Neuronal stem cell (in vitro differentiated cells): ENCODE results near the gene TXLNA.

ENCODE experiments used
- DNase-seq: peaks from one replicate; pipeline ENCODE4 v3.0.0-alpha.2; 2013; ENCODE audit warnings: low spot score
- H2AFZ ChIP-seq: one replicate; pipeline ENCODE4 v1.6.1; 2013; ENCODE audit warnings: mild to moderate bottlenecking, low read length, inconsistent platforms
- H2AK5ac ChIP-seq: 2 replicates; pipeline ENCODE4 v1.6.1; 2013; ENCODE audit warnings: low read depth, mild to moderate bottlenecking, inconsistent platforms, low read length, moderate library complexity, mixed read lengths
- H2BK120ac ChIP-seq: 2 replicates; pipeline ENCODE4 v1.6.1; 2013; ENCODE audit warnings: low read depth, mild to moderate bottlenecking, inconsistent platforms, low read length, moderate library complexity, mixed read lengths
- H2BK12ac ChIP-seq: one replicate; pipeline ENCODE4 v1.6.1; 2013; ENCODE audit warnings: low read length, inconsistent platforms
- H2BK15ac ChIP-seq: 2 replicates; pipeline ENCODE4 v1.6.1; 2013; ENCODE audit warnings: mild to moderate bottlenecking, low read length, inconsistent platforms, mixed read lengths
- H2BK5ac ChIP-seq: one replicate; pipeline ENCODE4 v1.6.1; 2013; ENCODE audit warnings: inconsistent platforms, mild to moderate bottlenecking, low read length, moderate library complexity
- H3K14ac ChIP-seq: one replicate; pipeline ENCODE4 v1.6.1; 2013; ENCODE audit warnings: low read length, inconsistent platforms
- H3K18ac ChIP-seq: 2 replicates; pipeline ENCODE4 v1.6.1; 2013; ENCODE audit warnings: low read length, inconsistent platforms
- H3K23ac ChIP-seq: 2 replicates; pipeline ENCODE4 v1.6.1; 2013; ENCODE audit warnings: low read depth, mild to moderate bottlenecking, mixed read lengths, low read length, inconsistent platforms; ENCODE audit not compliant: poor library complexity
- H3K27ac ChIP-seq: replicated peaks from 3 replicates; pipeline ENCODE4 v1.5.1; 2013; ENCODE audit warnings: low read length, inconsistent platforms
- H3K27me3 ChIP-seq, 3 experiments: 2 replicates each; pipeline ENCODE4 v1.6.1; 2013; ENCODE audit warnings: low read length in 3 of 3, mild to moderate bottlenecking in 2 of 3, inconsistent platforms in 1 of 3, low read depth in 1 of 3, mixed read lengths in 1 of 3, moderate library complexity in 1 of 3; ENCODE audit not compliant: control insufficient read depth in 3 of 3, insufficient read depth in 3 of 3
- H3K36me3 ChIP-seq, 2 donors: replicated peaks in 1 of 2; 2 replicates each; pipeline ENCODE4 v1.6.1; 2013; ENCODE audit warnings: low read length in 2 of 2; ENCODE audit not compliant: control insufficient read depth in 2 of 2, insufficient read depth in 2 of 2
- H3K4ac ChIP-seq: 2 replicates; pipeline ENCODE4 v1.6.1; 2013; ENCODE audit warnings: inconsistent platforms, mild to moderate bottlenecking, low read length, moderate library complexity
- H3K4me1 ChIP-seq, 2 donors: 1 replicate in 1 of 2; 2 replicates in 1 of 2; pipeline ENCODE4 v1.6.1; 2013; ENCODE audit warnings: low read length in 2 of 2, low read depth in 1 of 2; ENCODE audit not compliant: control insufficient read depth in 2 of 2, insufficient read depth in 1 of 2
- H3K4me2 ChIP-seq: one replicate; pipeline ENCODE4 v1.6.1; 2013; ENCODE audit warnings: mild to moderate bottlenecking, low read length, inconsistent platforms; ENCODE audit not compliant: insufficient read depth, poor library complexity, severe bottlenecking
- H3K4me3 ChIP-seq, 2 donors: 2 replicates each; pipeline ENCODE4 v1.5.1; 2013; ENCODE audit warnings: low read length in 2 of 2, mild to moderate bottlenecking in 2 of 2, inconsistent platforms in 1 of 2, moderate library complexity in 1 of 2
- H3K79me1 ChIP-seq: one replicate; pipeline ENCODE4 v1.6.1; 2013; ENCODE audit warnings: low read depth, mild to moderate bottlenecking, inconsistent platforms, low read length, moderate library complexity
- H3K9ac ChIP-seq: one replicate; pipeline ENCODE4 v1.6.1; 2013; ENCODE audit warnings: mild to moderate bottlenecking, low read depth, low read length, inconsistent platforms; ENCODE audit not compliant: poor library complexity
- H3K9me3 ChIP-seq, 2 donors: replicated peaks in 1 of 2; 2 replicates each; pipeline versions ENCODE3 to v1.6.1; 2013; ENCODE audit warnings: low read length in 2 of 2, mild to moderate bottlenecking in 2 of 2, inconsistent platforms in 1 of 2, low read depth in 1 of 2, mixed read lengths in 1 of 2, moderate library complexity in 1 of 2; ENCODE audit not compliant: control insufficient read depth in 2 of 2, insufficient read depth in 1 of 2
- H4K8ac ChIP-seq: one replicate; pipeline ENCODE4 v1.6.1; 2013; ENCODE audit warnings: low read depth, mild to moderate bottlenecking, inconsistent platforms, low read length, moderate library complexity
- H4K91ac ChIP-seq: one replicate; pipeline ENCODE4 v1.6.1; 2013; ENCODE audit warnings: low read length, low read depth, mild to moderate bottlenecking, inconsistent platforms; ENCODE audit not compliant: poor library complexity
- WGBS, 2 donors: extraction: QIAGEN DNeasy Blood & Tissue Kit; methylation state at CpG; one replicate each; pipeline ENCODE4 v1.1.7; 2013; ENCODE audit warnings: missing lambda C conversion rate in 2 of 2, mixed read lengths in 1 of 2; ENCODE audit not compliant: insufficient read length in 2 of 2, insufficient replicate concordance in 1 of 2; ENCODE audit errors: extremely low coverage in 2 of 2; 5-methylcytosine and 5-hydroxymethylcytosine counted together

The TXLNA gene

DNA sequence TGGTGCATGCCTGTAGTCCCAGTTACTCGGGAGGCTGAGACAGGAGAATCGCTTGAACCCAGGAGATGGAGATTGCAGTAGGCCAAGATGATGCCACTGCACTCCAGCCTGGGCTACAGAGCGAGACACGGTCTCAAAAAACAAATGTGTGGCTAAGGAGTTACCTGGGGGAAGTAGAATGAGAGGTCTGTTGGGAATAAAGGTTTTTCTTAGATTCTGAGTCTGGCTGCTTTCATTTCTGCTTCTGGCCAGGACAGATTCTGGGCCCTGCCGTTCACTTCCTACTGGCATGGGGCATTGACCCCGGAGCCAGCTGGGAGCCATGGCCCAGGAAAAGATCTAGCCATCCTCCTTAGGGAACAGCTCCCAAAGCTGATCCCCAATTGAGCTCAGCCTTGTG is 29.0 kb downstream of the TXLNA start:
- H3K4ac ChIP-seq: no peak overlapping the region
- H2AFZ ChIP-seq: no peak overlapping the region
- H2BK12ac ChIP-seq: no peak overlapping the region
- H3K4me1 ChIP-seq: peaks cover 2 to 11% of the 10 kb centered on the region in 2 donors
- H3K79me1 ChIP-seq: peaks cover 9% of the 10 kb centered on the region
- H2BK120ac ChIP-seq: no peak overlapping the region
- DNase-seq: no peak
- peaks cover 0 to 2% (median 0%) of the 10 kb centered on the region in 3 experiments for H3K27me3 ChIP-seq
- H4K8ac ChIP-seq: no peak overlapping the region
- WGBS, 2 donors: no CpG with 5 or more reads among the region's 6 CpGs
- no peak overlapping the region for H3K4me3 ChIP-seq
- no peaks in the 10 kb centered on the region for H3K9me3 ChIP-seq
- no peak overlapping the region for H3K18ac ChIP-seq
- no peak overlapping the region for H2AK5ac ChIP-seq
- H3K23ac ChIP-seq: no peak overlapping the region
- no peak overlapping the region for H2BK5ac ChIP-seq
- no peak overlapping the region for H2BK15ac ChIP-seq
- no peak overlapping the region for H3K27ac ChIP-seq
- no peak overlapping the region for H3K9ac ChIP-seq
- H3K14ac ChIP-seq: no peak overlapping the region
- no peak overlapping the region for H3K4me2 ChIP-seq
- no peak overlapping the region for H4K91ac ChIP-seq
- H3K36me3 ChIP-seq: peaks cover 6 to 29% of the 10 kb centered on the region in 2 donors

DNA sequence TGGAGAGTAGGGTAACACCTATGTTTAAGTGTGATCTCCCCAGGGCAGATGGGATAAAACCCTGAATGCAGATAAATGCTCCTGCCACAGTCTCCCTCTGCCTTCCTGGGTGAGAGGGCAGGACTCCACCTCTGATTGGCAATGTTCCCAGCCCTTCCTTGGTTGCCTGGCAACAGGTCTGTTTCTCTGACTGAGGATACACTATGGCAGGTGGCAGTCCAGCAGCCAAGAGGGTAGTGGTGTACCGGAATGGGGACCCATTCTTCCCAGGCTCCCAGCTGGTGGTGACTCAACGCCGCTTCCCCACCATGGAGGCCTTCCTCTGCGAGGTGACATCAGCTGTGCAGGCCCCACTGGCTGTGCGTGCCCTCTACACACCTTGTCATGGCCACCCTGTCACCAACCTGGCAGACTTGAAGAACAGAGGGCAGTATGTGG is 29.4 kb downstream of the TXLNA start, which contains the start of gene DCDC2B:
Gene DCDC2B, plus strand, starts transcription at position 199 of the 438 bp plus-strand sequence. Its CDS starts 5 bp downstream, at position 204.
- no peak within 1 kb of the TSS for H3K4me3 ChIP-seq
- H3K79me1 ChIP-seq: peaks cover 9% of the 10 kb centered on the region
- no peak within 1 kb of the TSS for H2BK12ac ChIP-seq
- H2BK15ac ChIP-seq: no peak within 1 kb of the TSS
- H3K4me1 ChIP-seq: peaks cover 2 to 11% of the 10 kb centered on the region in 2 donors
- H2AFZ ChIP-seq: no peak within 1 kb of the TSS
- H3K27ac ChIP-seq: no peak within 1 kb of the TSS
- H3K4me2 ChIP-seq: no peak within 1 kb of the TSS
- H3K23ac ChIP-seq: peak within 1 kb of the TSS; percentile 56
- no peak within 1 kb of the TSS for H3K4ac ChIP-seq
- no peak within 1 kb of the TSS for H2BK5ac ChIP-seq
- no CpG with 5 or more reads among the region's 5 CpGs for WGBS, 2 donors
- H3K18ac ChIP-seq: no peak within 1 kb of the TSS
- H3K9me3 ChIP-seq: no peaks in the 10 kb centered on the region
- no peak within 1 kb of the TSS for H4K91ac ChIP-seq
- H3K14ac ChIP-seq: no peak within 1 kb of the TSS
- no peak within 1 kb of the TSS for H2AK5ac ChIP-seq
- no peak within 1 kb of the TSS for H3K9ac ChIP-seq
- H4K8ac ChIP-seq: no peak within 1 kb of the TSS
- H3K36me3 ChIP-seq: peaks cover 6 to 31% of the 10 kb centered on the region in 2 donors
- no peak for DNase-seq
- H3K27me3 ChIP-seq: peaks cover 0 to 2% (median 0%) of the 10 kb centered on the region in 3 experiments
- H2BK120ac ChIP-seq: no peak within 1 kb of the TSS

DNA sequence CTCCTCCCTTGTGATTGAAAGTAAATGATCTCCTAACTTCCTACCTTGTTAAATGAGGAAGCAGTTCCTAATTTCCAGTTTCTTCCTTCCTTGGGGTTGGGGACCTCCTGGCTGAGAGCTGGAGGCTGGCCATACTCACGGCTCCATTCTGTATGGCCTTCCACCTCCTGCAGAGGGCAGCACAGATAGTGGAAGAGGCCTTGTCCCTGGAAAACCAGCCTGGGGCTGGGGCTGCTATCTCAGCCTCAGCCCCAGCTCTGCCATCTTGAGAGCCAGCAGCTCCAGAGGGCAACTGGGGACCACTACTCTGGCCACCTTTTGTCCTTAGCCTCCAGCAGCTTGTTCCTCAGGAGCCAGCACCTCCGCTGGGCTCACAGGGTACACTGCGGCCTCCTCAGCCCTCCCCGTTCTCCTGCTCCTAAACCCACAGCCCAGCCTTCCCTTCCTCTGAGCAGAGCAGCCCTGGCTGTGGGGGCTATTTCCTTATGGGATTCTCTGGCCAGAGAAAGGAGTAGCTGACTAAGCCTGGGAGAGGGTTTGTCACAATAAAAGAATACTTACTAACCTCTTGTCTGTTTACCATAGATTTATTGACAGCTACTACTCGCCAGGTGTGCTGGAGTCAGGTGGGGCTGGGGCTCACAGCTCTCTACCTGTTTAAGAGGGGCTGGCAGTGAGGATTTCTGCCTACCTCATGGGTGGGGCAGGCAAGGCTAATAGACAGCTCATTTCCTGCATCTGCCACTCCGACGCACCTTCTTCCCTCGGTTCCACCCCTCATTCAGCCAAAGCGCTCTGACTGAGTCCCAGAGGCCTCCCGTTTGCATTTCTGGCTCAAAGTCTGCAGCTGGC is 36.4 kb downstream of the TXLNA start:
- Histone ChIP-seq H3K4me3 (no peak overlapping the region), H3K27ac (no peak overlapping the region), H3K9me3 (peaks cover 0 to 1% of the 10 kb centered on the region in 2 donors), H3K79me1 (no peaks in the 10 kb centered on the region), H2BK12ac (no peak overlapping the region), H3K4me2 (no peak overlapping the region), H3K9ac (no peak overlapping the region), H3K23ac (peak overlapping the region; percentile 18), H3K4me1 (peaks cover 3% of the 10 kb centered on the region in 2 donors), H2AK5ac (no peak overlapping the region), H4K91ac (no peak overlapping the region), H3K14ac (no peak overlapping the region), H2BK15ac (no peak overlapping the region), H2BK120ac (no peak overlapping the region), H4K8ac (no peak overlapping the region), H3K18ac (no peak overlapping the region), H3K27me3 (no peaks in the 10 kb centered on the region), H2AFZ (no peak overlapping the region), H2BK5ac (no peak overlapping the region), H3K4ac (no peak overlapping the region), H3K36me3 (peaks cover 22 to 50% of the 10 kb centered on the region in 2 donors)
- no CpG with 5 or more reads among the region's 10 CpGs for WGBS, 2 donors
- DNase-seq: no peak

DNA sequence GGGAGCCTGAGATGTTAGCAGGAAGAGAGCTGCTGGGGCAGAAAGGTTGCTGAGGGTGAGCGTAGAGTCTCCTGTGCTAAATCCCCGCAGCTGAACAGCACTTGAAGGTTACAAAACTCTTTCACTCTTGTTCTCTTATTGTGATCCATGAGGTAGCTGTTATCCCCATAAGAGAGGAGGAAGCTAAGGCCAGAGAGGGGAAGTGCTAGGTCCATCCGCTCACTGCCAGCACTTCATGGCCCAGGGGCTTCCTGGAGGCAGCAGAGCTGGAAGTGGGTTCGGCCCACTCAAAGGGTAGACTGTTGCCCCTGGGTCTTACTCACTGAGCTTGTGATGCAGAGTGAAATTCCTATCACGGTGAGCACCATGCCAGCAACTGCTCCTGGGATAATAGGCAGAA is 37.1 kb downstream of the TXLNA start:
- Histone ChIP-seq H2BK120ac (no peak overlapping the region), H2BK12ac (no peak overlapping the region), H3K9ac (no peak overlapping the region), H4K8ac (no peak overlapping the region), H3K23ac (no peak overlapping the region), H4K91ac (no peak overlapping the region), H3K4me3 (no peak overlapping the region), H2AK5ac (no peak overlapping the region), H3K4ac (no peak overlapping the region), H3K36me3 (peaks cover 22 to 50% of the 10 kb centered on the region in 2 donors), H2BK15ac (no peak overlapping the region), H3K4me2 (no peak overlapping the region), H2BK5ac (no peak overlapping the region), H3K14ac (no peak overlapping the region), H3K4me1 (peaks cover 7 to 10% of the 10 kb centered on the region in 2 donors), H3K27me3 (no peaks in the 10 kb centered on the region), H3K27ac (no peak overlapping the region), H3K79me1 (no peaks in the 10 kb centered on the region), H2AFZ (no peak overlapping the region), H3K18ac (no peak overlapping the region), H3K9me3 (peaks cover 0 to 1% of the 10 kb centered on the region in 2 donors)
- no peak for DNase-seq
- WGBS, 2 donors: no CpG with 5 or more reads among the region's 5 CpGs
